Activated naive CD8-positive, alpha-beta T cell treated with anti-CD3 and anti-CD28 coated beads, Interleukin-2, amount 50 U/mL, for 16 hours (primary cell): Measurements from ENCODE around the gene ALPI.
"Not testable (repeated sequence)": the region's sequence is repeated elsewhere in the genome, so short reads cannot be mapped to it uniquely, and the experiment has no call there.

Experiments
- DNase-seq: peaks from one replicate; pipeline ENCODE4 v3.0.0-alpha.2; 2020; ENCODE audit warnings: low read depth, low spot score

Gene ALPI

GRCh38 chr2:232420463-232421188 is 35.3 kb upstream of the ALPI start:
- no peak for DNase-seq

GRCh38 chr2:232421189-232421785 is 34.7 kb upstream of the ALPI start:
- DNase-seq, result no peak

- DNase-seq, result no peak
Observed at GRCh38 chr2:232422051-232422450, 33.9 kb upstream of the ALPI start.

GRCh38 chr2:232422996-232423395 is 33.0 kb upstream of the ALPI start:
- not testable (repeated sequence) for DNase-seq

- DNase-seq, result not testable (repeated sequence)
Observed at GRCh38 chr2:232423407-232423806, 32.5 kb upstream of the ALPI start.

GRCh38 chr2:232431705-232432590 is 24.0 kb upstream of the ALPI start:
- DNase-seq, result no peak

- no peak for DNase-seq
Observed at GRCh38 chr2:232432598-232433184, 23.3 kb upstream of the ALPI start.

GRCh38 chr2:232433622-232434021 is 22.3 kb upstream of the ALPI start:
- not testable (repeated sequence) for DNase-seq

GRCh38 chr2:232434091-232434490 is 21.9 kb upstream of the ALPI start:
- DNase-seq, result no peak

GRCh38 chr2:232434563-232435374 is 21.2 kb upstream of the ALPI start:
- no peak for DNase-seq

- DNase-seq, result no peak
Observed at GRCh38 chr2:232435375-232435648, 20.6 kb upstream of the ALPI start.

GRCh38 chr2:232435805-232436204 is 20.1 kb upstream of the ALPI start:
- no peak for DNase-seq

- no peak for DNase-seq
Observed at GRCh38 chr2:232436381-232437194, 19.4 kb upstream of the ALPI start.

- DNase-seq, result no peak
Observed at GRCh38 chr2:232437195-232437571, 18.8 kb upstream of the ALPI start.

- no peak for DNase-seq
Observed at GRCh38 chr2:232438091-232438490, 17.9 kb upstream of the ALPI start.

GRCh38 chr2:232438951-232439757 is 16.8 kb upstream of the ALPI start:
- DNase-seq, result peak; percentile 17

GRCh38 chr2:232439758-232440135 is 16.2 kb upstream of the ALPI start:
- no peak for DNase-seq

- DNase-seq, result peak; percentile 82
Observed at GRCh38 chr2:232440220-232441018, 15.5 kb upstream of the ALPI start.

- no peak for DNase-seq
Observed at GRCh38 chr2:232441147-232441651, 14.8 kb upstream of the ALPI start.
